WTC11 (cell line): ENCODE measurements around the gene NUDT8. TPM values are rescaled to one million over a fixed set of nuclear protein-coding genes. Genes with fewer than 3 reads are reported as not detected.

Source experiments
- ATAC-seq: fragments of 200-7000 bp; cut with Tn5 transposase; 2 replicates; pipeline ENCODE4 v1.10.0; 2021; ENCODE audit warnings: mild to moderate bottlenecking, moderate library complexity
- CTCF ChIA-PET: fragments of 300-600 bp; sonication (Branson Sonifier 250); formaldehyde crosslinking; loops from one replicate; lab custom pipeline; 2021; ENCODE audit warnings: antibody characterized with exemption; lab: Charles Lee
- POLR2A ChIA-PET: fragments of 350-600 bp; sonication (Branson Sonifier 250); formaldehyde crosslinking; loops from one replicate; lab custom pipeline; 2021; ENCODE audit warnings: antibody characterized with exemption; lab: Charles Lee
- DNase-seq: peaks from one replicate; pipeline ENCODE4 v3.0.0; 2021; ENCODE audit warnings: low spot score
- H3K27ac Mint-ChIP-seq: 2 replicates; pipeline ENCODE4 v1.8.0; 2021; ENCODE audit warnings: mixed read lengths
- H3K27me3 Mint-ChIP-seq: 2 replicates; pipeline ENCODE4 v1.8.0; 2021; ENCODE audit warnings: low read depth, mild to moderate bottlenecking, moderate library complexity, mixed read lengths
- H3K36me3 Mint-ChIP-seq: 2 replicates; pipeline ENCODE4 v1.8.0; 2021; ENCODE audit warnings: mixed read lengths
- H3K4me1 Mint-ChIP-seq: 2 replicates; pipeline ENCODE4 v1.8.0; 2022; ENCODE audit warnings: mixed read lengths
- H3K4me3 Mint-ChIP-seq: 2 replicates; pipeline ENCODE4 v1.8.0; 2021; ENCODE audit warnings: mild to moderate bottlenecking, moderate library complexity, mixed read lengths
- H3K9me3 Mint-ChIP-seq: 2 replicates; pipeline ENCODE4 v1.8.0; 2021; ENCODE audit warnings: mixed read lengths
- ATF1 ChIP-seq: sonication (generic); formaldehyde crosslinking; IDR thresholded peaks from 2 replicates; pipeline ENCODE4 v1.8.1; 2023; ENCODE audit warnings: mild to moderate bottlenecking, moderate library complexity, missing genetic modification reagents
- ESRRA ChIP-seq: sonication (generic); formaldehyde crosslinking; IDR thresholded peaks from 2 replicates; pipeline ENCODE4 v1.8.1; 2022; ENCODE audit warnings: mild to moderate bottlenecking, missing genetic modification reagents, borderline replicate concordance
- ETV6 ChIP-seq: sonication (generic); formaldehyde crosslinking; IDR thresholded peaks from 2 replicates; pipeline ENCODE4 v1.8.1; 2022; ENCODE audit warnings: mild to moderate bottlenecking, missing genetic modification reagents
- FOXP4 ChIP-seq: sonication (generic); formaldehyde crosslinking; IDR thresholded peaks from 2 replicates; pipeline ENCODE4 v1.8.0; 2022; ENCODE audit warnings: mild to moderate bottlenecking, missing genetic modification reagents
- GABPB1 ChIP-seq: sonication (generic); formaldehyde crosslinking; IDR thresholded peaks from 2 replicates; pipeline ENCODE4 v1.8.1; 2023; ENCODE audit warnings: mild to moderate bottlenecking, missing genetic modification reagents
- JUN ChIP-seq: sonication (generic); formaldehyde crosslinking; IDR thresholded peaks from 2 replicates; pipeline ENCODE4 v1.8.0; 2023; ENCODE audit warnings: mild to moderate bottlenecking, missing genetic modification reagents
- NR1H2 ChIP-seq: sonication (generic); formaldehyde crosslinking; IDR thresholded peaks from 2 replicates; pipeline ENCODE4 v1.9.0; 2021; ENCODE audit warnings: mild to moderate bottlenecking, moderate library complexity, missing genetic modification reagents
- NR2C2 ChIP-seq: sonication (generic); formaldehyde crosslinking; IDR thresholded peaks from 2 replicates; pipeline ENCODE4 v1.8.0; 2022; ENCODE audit warnings: mild to moderate bottlenecking, missing genetic modification reagents
- PRDM15 ChIP-seq: sonication (generic); formaldehyde crosslinking; IDR thresholded peaks from 2 replicates; pipeline ENCODE4 v1.8.0; 2022; ENCODE audit warnings: missing genetic modification reagents
- PRRX2 ChIP-seq: fragments of 250-450 bp; sonication (Bioruptor Pico); IDR thresholded peaks from 2 replicates; pipeline ENCODE4 v1.8.0; 2021; ENCODE audit warnings: mild to moderate bottlenecking
- SMAD4 ChIP-seq: sonication (generic); formaldehyde crosslinking; IDR thresholded peaks from 2 replicates; pipeline ENCODE4 v1.8.0; 2022; ENCODE audit warnings: mild to moderate bottlenecking, missing genetic modification reagents
- SP1 ChIP-seq: sonication (generic); formaldehyde crosslinking; conservative IDR thresholded peaks from 2 replicates; pipeline ENCODE4 v1.8.1; 2022; ENCODE audit warnings: missing genetic modification reagents
- TCF7 ChIP-seq: sonication (generic); formaldehyde crosslinking; IDR thresholded peaks from 2 replicates; pipeline ENCODE4 v1.8.0; 2022; ENCODE audit warnings: mild to moderate bottlenecking, low read depth, missing genetic modification reagents, moderate library complexity
- ZNF138 ChIP-seq: sonication (generic); formaldehyde crosslinking; conservative IDR thresholded peaks from 2 replicates; pipeline ENCODE4 v1.8.1; 2022; ENCODE audit warnings: mild to moderate bottlenecking, moderate library complexity, missing genetic modification reagents
- ZNF232 ChIP-seq: sonication (generic); formaldehyde crosslinking; IDR thresholded peaks from 2 replicates; pipeline ENCODE4 v1.8.0; 2022; ENCODE audit warnings: mild to moderate bottlenecking, missing genetic modification reagents
- ZNF423 ChIP-seq: fragments of 250-450 bp; sonication (Bioruptor Pico); IDR thresholded peaks from 2 replicates; pipeline ENCODE4 v2.1.2; 2022; ENCODE audit warnings: mild to moderate bottlenecking, moderate library complexity
- total RNA-seq: library from RNA; stranded (reverse); gene quantifications from 3 replicates; pipeline ENCODE4 v1.2.3, GENCODE V29; 2021

The NUDT8 gene
- total RNA-seq, 1 experiment from 2014 or later = 8.3 TPM

- CTCF ChIA-PET = interaction anchor here (1.0 to 3.3 kb wide), 3 partner anchors 15 to 72 kb away, joined by 4 to 34 read pairs (median 5); partner anchors contain the start of gene NUDT8
- DNase-seq = peak; percentile 22
These were observed 14.3 kb upstream of the NUDT8 start for GRCh38 chr11:67644042-67644441.

GRCh38 chr11:67642173-67643120, 12.7 kb upstream of the NUDT8 start:
- CTCF ChIA-PET = interaction anchor here (2.4 kb wide), 1 partner anchor 12 kb away, joined by 14 read pairs; the partner anchor contains the start of gene NUDT8
- TF ChIP-seq ZNF423 (no peak), FOXP4 (CRISPR knock-in tag) (no peak), NR2C2 (no peak), ATF1 (no peak), NR1H2 (CRISPR knock-in tag) (no peak), ZNF232 (CRISPR knock-in tag) (no peak), SP1 (CRISPR knock-in tag) (no peak), ESRRA (CRISPR knock-in tag) (no peak), ZNF138 (CRISPR knock-in tag) (no peak), JUN (CRISPR knock-in tag) (no peak), SMAD4 (CRISPR knock-in tag) (no peak), PRDM15 (CRISPR knock-in tag) (no peak), PRRX2 (no peak), GABPB1 (CRISPR knock-in tag) (no peak), ETV6 (CRISPR knock-in tag) (no peak)

More at GRCh38 chr11:67644042-67644441, 14.3 kb upstream of the NUDT8 start:
- POLR2A ChIA-PET = no interaction called here
- H3K4me1 Mint-ChIP-seq = peaks cover 2% of the 10 kb centered on the region; the same call in 1 of the 2 replicates
- H3K9me3 Mint-ChIP-seq = peaks cover 3% of the 10 kb centered on the region; the same call in 1 of the 2 replicates
- H3K36me3 Mint-ChIP-seq = no peaks in the 10 kb centered on the region
- no peak overlapping the region for H3K4me3 Mint-ChIP-seq
- 0 out of 2 replicates have a peak, but pooled peaks have one; percentile 5 for ATAC-seq
- TF ChIP-seq PRDM15 (CRISPR knock-in tag) (0 out of 2 replicates have a peak, but pooled peaks have one; percentile 16), TCF7 (no peak)
- H3K27ac Mint-ChIP-seq = no peak overlapping the region
- peaks cover 27% of the 10 kb centered on the region for H3K27me3 Mint-ChIP-seq

More at GRCh38 chr11:67642173-67643120, 12.7 kb upstream of the NUDT8 start:
- Mint-ChIP-seq H3K36me3 (no peaks in the 10 kb centered on the region), H3K4me3 (no peak overlapping the region), H3K4me1 (peaks cover 2% of the 10 kb centered on the region), H3K9me3 (peaks cover 3% of the 10 kb centered on the region; the same call in 1 of the 2 replicates), H3K27ac (no peak overlapping the region), H3K27me3 (peaks cover 30% of the 10 kb centered on the region)
- ATAC-seq (no peak), DNase-seq (no peak)
- POLR2A ChIA-PET = no interaction called here
